Measurements from ENCODE around the gene AQP12A.
"Not testable (repeated sequence)": the region's sequence is repeated elsewhere in the genome, so short reads cannot be mapped to it uniquely, and the experiment has no call there.

The AQP12A gene, protein sequence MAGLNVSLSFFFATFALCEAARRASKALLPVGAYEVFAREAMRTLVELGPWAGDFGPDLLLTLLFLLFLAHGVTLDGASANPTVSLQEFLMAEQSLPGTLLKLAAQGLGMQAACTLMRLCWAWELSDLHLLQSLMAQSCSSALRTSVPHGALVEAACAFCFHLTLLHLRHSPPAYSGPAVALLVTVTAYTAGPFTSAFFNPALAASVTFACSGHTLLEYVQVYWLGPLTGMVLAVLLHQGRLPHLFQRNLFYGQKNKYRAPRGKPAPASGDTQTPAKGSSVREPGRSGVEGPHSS

GRCh38 chr2:240691631-240692420, at the start of gene AQP12A:
TSS of gene AQP12A (plus strand) at chr2:240691866. CDS start at chr2:240691914, 48 bp downstream.
- DNase-seq (ENCODE audit: low read depth in 2 of 2) = not testable (repeated sequence)

GRCh38 chr2:240642061-240642805, 49.4 kb upstream of the AQP12A start:
- no peak for DNase-seq (ENCODE audit: low read depth in 2 of 2)

DNA sequence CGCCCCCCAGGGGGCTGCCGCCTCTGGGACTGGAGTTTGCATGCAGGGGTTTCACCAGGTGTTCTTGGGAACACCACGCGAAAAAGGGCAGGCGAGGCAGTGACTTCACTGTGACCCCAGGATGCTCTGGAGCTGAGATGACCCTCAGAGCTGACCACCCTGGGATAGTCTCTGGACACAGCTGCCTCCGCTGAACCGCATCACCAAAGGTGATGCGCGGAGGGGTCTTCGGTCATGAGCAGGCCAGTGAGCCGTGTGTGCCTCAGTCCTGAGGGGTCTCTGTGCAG, 48.9 kb upstream of the AQP12A start:
- no peak for DNase-seq (ENCODE audit: low read depth in 2 of 2)

GRCh38 chr2:240643093-240643810, 48.4 kb upstream of the AQP12A start:
- DNase-seq (ENCODE audit: low read depth in 2 of 2) = no peak

- DNase-seq (ENCODE audit: low read depth in 2 of 2) = no peak
These were observed 47.9 kb upstream of the AQP12A start for GRCh38 chr2:240643811-240644150.

GRCh38 chr2:240644171-240644651, 47.5 kb upstream of the AQP12A start:
- no peak for DNase-seq (ENCODE audit: low read depth in 2 of 2)

DNA sequence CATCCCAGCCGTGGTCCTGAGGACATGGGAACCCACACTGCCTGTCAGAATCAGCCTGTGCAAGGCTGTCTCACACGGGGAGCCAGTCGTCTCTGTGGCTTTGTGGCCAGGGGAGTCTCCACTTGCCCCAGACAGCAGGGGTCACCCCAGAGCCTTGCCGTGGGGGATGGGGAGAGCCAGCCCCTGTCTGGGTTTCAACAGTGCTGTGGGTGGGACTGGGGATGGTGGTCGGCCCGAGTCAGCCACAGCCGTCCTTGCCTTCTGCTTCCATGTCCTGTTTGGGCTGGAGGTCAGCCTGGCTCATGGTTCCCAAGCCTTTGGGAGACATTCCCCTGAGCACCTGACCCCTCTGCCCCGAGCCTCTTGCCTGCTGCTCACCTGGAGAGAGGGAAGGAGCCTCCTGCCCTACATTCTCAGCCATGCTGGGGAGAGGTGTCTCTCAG, 46.8 kb upstream of the AQP12A start:
- DNase-seq (ENCODE audit: low read depth in 2 of 2) = no peak

- DNase-seq (ENCODE audit: low read depth in 2 of 2) = no peak
These were observed 46.3 kb upstream of the AQP12A start for GRCh38 chr2:240645346-240645745.

DNA sequence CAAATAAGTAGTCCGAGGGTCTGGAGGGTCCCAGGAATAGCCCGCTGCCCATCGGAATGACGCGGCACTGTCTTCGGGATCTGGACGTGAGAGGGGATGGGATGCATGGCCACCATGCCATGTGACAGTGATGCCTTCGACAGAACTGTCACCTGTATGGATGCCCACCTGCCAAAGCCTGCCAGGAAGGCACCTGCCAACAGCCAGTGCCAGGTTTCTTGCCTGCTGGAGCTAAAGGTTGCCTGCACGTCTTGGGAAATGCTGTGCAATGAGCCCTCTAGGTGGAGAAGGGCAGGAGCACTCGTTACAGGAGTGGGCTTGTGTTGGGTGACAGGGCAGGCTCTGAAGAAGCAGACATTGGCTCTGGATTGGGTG, 45.9 kb upstream of the AQP12A start:
- DNase-seq (ENCODE audit: low read depth in 2 of 2) = no peak

DNA sequence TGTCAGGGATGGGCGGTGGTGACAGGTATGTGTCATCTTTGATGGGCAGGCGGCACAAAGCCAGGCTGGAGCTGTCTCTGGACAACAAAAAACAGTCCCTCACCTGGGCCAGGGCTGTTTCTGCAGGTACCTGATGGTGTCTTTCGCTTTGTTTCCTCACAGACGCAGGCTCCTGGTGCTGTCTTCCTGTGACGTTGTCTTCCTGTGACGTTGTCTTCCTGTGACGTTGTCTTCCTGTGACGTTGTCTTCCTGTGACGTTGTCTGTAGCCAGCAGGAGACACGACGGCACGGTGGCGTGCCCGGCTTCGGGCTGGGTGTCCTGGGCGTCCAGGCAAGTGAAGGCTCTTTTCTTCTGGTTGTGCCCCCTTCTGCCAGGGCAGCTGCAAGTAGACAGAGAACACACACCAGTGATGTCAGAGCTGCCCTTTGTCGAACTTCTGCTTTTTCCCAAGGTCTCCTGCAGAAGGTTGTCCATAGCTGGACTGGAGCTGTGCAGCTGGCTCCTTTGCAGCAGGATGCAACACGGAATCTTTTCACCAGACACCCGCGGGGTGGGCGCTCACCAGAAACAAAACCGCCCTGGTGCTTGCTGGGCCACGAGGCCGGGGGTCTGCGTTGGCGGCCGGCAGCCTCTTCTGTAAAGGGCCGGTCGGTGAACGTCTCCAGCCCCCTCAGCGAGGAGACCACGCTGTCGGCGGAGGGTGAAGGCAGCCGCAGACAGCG, 45.3 kb upstream of the AQP12A start:
- no peak for DNase-seq (ENCODE audit: low read depth in 2 of 2)

DNA sequence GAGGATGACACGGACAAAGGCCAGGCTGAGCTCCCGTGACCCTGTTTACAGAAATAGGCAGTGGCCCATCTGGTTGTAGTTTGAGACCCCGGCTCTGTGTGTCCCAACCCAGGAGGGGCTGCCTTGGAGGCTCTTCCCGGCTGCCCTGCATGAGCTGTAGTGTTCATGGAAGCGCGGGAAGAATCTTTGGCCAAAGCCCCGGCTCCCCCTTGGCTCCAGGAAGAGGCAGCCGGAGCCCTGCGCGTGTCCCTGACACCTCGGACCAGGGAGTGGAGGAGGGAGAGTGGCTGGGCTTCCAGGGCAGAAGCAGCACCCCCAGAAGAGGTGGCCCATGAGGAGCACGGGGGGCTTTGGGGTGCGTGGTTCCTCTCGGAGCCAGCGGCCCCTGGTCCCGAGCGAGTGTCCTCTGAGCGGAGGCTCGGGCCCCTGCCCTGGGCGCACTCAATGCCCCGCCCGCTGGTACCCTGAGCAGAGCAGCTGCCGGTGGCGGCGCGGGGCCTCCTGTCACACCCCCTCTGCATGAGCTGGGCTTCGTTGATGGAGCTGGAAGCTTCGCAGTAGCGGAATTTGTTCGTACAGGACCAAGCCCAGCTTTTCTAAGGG, 44.7 kb upstream of the AQP12A start:
- no peak for DNase-seq (ENCODE audit: low read depth in 2 of 2)

DNA sequence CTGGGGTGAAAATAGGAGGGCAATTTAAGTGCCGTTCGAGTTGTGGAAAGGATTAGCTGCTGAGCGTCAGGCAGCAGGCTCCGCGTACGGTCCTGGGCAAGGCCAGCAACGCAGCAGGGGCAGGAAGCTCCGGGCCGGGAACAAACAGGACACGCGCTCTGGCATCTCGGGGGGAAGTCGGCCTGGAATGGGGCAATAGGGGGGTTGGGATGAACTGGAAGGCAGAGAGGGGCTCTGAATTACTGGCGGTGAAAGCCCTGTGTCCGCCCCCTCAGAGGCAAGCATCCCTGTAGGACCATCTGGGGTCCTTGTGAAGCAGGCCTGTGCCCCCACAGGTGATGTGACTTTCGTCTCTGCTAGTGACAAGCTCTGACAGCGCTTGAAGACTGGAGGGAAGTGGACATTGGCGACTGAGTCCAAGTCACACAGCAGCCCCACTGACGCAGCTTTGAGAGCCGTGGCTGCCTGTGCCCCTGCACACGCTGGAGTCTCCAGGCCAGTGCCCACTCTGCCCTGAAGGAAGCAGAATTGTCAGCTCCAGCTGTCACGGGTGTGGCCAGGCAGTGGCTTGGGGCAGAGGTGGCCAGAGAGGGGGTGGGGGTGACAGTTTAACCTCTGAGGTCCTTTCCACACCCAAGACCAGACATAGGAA, 44.0 kb upstream of the AQP12A start:
- no peak for DNase-seq (ENCODE audit: low read depth in 2 of 2)

GRCh38 chr2:240648155-240648649, 43.5 kb upstream of the AQP12A start:
- DNase-seq (ENCODE audit: low read depth in 2 of 2) = no peak

GRCh38 chr2:240648650-240649275, 42.9 kb upstream of the AQP12A start:
- no peak for DNase-seq (ENCODE audit: low read depth in 2 of 2)

DNA sequence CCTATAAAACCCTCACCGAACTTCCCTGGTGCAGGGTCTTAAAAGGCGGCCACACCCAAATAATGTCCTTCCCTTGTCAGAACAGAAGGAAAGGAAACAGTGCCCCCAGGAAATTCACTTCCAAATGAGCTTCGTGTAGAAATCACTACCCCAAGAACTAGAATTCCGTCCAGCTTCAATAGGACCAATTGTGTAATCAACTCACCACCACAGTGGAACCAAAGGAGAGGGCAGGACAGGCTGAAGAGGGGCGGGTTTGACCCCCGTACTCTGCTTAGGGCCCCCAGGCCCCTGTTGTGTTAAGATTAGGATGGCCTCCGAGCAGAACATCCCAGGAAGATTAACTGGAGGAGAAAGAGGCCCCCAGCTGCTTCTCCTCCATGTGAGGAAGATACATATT, 42.3 kb upstream of the AQP12A start:
- no peak for DNase-seq (ENCODE audit: low read depth in 2 of 2)

DNA sequence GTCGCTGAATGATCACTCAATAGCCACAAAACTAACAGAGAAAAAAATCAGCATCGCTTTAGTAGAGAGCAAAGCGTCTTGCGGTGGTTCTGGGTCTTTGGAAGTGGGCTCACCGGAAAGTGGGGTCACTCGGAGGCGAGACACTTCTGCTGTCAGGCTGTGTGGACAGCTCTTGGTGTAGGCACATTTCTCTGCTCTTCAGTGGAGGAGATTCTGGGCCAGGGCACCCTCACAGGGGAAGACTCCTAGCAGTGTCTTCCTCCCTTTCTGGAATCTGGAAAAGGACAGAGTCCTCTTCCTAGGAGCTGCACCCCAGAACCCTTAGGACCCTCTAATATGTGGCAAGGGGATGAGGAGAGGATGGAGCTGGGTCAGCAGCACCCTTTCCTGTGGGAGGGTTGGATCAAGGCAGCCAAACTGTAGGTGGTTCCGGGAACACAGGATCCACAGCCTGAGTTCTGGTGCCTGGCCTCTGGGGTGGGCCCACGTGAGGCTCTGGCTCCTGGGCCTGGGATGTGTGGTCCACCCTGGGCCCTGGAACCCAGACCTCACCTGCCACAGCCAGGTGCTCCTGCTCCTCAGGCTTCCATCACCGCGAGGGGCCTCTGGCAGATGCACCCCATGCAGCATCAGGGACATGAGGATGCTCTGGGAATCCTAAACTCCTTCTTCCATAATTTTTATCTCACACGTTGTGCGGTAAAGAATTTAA, 41.3 kb upstream of the AQP12A start:
- no peak for DNase-seq (ENCODE audit: low read depth in 2 of 2)

DNA sequence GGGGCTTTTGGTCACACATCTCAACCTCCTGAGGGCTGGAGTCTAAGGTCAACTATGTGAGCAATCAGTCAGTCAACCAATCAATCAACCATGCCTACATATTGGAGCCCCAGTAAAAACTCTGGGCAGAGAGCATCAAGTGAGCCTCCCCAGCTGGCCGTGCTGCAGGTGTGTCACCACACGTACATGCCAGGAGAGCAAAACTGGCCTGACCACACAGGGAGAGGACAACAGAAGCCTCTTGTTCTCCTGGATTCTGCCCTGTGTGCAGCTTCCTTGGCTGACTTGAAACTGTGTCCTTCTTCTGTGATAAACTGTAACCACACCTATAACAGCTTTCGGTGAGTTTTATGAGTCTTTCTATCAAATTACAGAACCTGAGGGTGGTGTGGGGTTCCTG, 40.5 kb upstream of the AQP12A start:
- no peak for DNase-seq (ENCODE audit: low read depth in 2 of 2)

- peak in 1 of 2 donors; percentile 16 for DNase-seq (ENCODE audit: low read depth in 2 of 2)
These were observed 35.5 kb upstream of the AQP12A start for GRCh38 chr2:240655931-240656886.
